H1 (cell line): ENCODE data around the gene SZT2. TPM values are rescaled to one million over a fixed set of nuclear protein-coding genes. Genes with fewer than 3 reads are reported as not detected.

Experiments used
- CTCF ChIA-PET: fragments of 300-600 bp; sonication (Branson Sonifier 250); formaldehyde crosslinking; loops from one replicate; lab custom pipeline; 2021; ENCODE audit not compliant: partially characterized antibody; lab: Charles Lee
- POLR2A ChIA-PET: fragments of 300-600 bp; sonication (Branson Sonifier 250); formaldehyde crosslinking; loops from one replicate; lab custom pipeline; 2021; ENCODE audit warnings: inconsistent platforms; ENCODE audit not compliant: partially characterized antibody; lab: Charles Lee
- DNase-seq, 2 experiments: peaks; one replicate each; pipeline versions ENCODE4 v3.0.0 to v3.0.0-alpha.2; 2010 to 2022; ENCODE audit warnings: low spot score in 2 of 2, low read depth in 1 of 2, mixed read lengths in 1 of 2
- FAIRE-seq: peaks from 2 replicates; lab custom pipeline; 2011; peaks lifted over from hg19 to GRCh38; lab: Jason Lieb, UNC
- H2AFZ ChIP-seq: 2 replicates; pipeline ENCODE4 v1.8.1; 2012; ENCODE audit warnings: low read length, inconsistent platforms
- H2AK5ac ChIP-seq: 2 replicates; pipeline ENCODE4 v1.6.1; 2013; ENCODE audit warnings: low read depth, low read length
- H2BK120ac ChIP-seq: replicated peaks from 2 replicates; pipeline ENCODE3; 2013; ENCODE audit warnings: low read depth, low read length, inconsistent platforms
- H2BK12ac ChIP-seq: 2 replicates; pipeline ENCODE4 v1.6.1; 2013; ENCODE audit warnings: low read depth, low read length
- H2BK15ac ChIP-seq: 2 replicates; pipeline ENCODE4 v1.6.1; 2013; ENCODE audit warnings: low read length
- H2BK20ac ChIP-seq: 2 replicates; pipeline ENCODE4 v1.6.1; 2013; ENCODE audit warnings: low read length
- H2BK5ac ChIP-seq: 2 replicates; pipeline ENCODE4 v1.6.1; 2013; ENCODE audit warnings: low read depth, low read length
- H3K14ac ChIP-seq: 2 replicates; pipeline ENCODE4 v1.6.1; 2013; ENCODE audit warnings: inconsistent platforms; ENCODE audit not compliant: insufficient read length
- H3K18ac ChIP-seq: 2 replicates; pipeline ENCODE4 v1.6.1; 2013; ENCODE audit warnings: low read length; ENCODE audit errors: extremely low read depth
- H3K23ac ChIP-seq: 2 replicates; pipeline ENCODE4 v1.6.1; 2013; ENCODE audit warnings: inconsistent platforms; ENCODE audit not compliant: insufficient read length
- H3K23me2 ChIP-seq: 2 replicates; pipeline ENCODE4 v1.6.1; 2013; ENCODE audit warnings: low read depth, low read length
- H3K27ac ChIP-seq: 2 replicates; pipeline ENCODE4 v1.6.1; 2011; ENCODE audit warnings: low read depth, low read length, inconsistent platforms
- H3K27me3 ChIP-seq, 4 experiments: replicated peaks in 1 of 4; 1 replicate in 1 of 4; 2 replicates in 3 of 4; pipeline versions ENCODE4 v1.6.1 to v1.8.1; 2011 to 2013; ENCODE audit warnings: low read length in 3 of 4, mild to moderate bottlenecking in 3 of 4, inconsistent platforms in 2 of 4, mixed read lengths in 2 of 4, moderate library complexity in 1 of 4; ENCODE audit not compliant: control insufficient read depth in 3 of 4, insufficient read depth in 3 of 4; ENCODE audit errors: extremely low read depth in 1 of 4
- H3K36me3 ChIP-seq, 4 experiments: 2 replicates each; pipeline versions ENCODE4 v1.6.1 to v1.8.1; 2011 to 2013; ENCODE audit warnings: mild to moderate bottlenecking in 4 of 4, low read length in 3 of 4, moderate library complexity in 2 of 4, control low read depth in 1 of 4, inconsistent platforms in 1 of 4; ENCODE audit not compliant: insufficient read depth in 4 of 4, control insufficient read depth in 2 of 4
- H3K4ac ChIP-seq: replicated peaks from 2 replicates; pipeline ENCODE3; 2013; ENCODE audit warnings: low read length, low read depth, mixed read lengths, inconsistent platforms; ENCODE audit not compliant: insufficient read length
- H3K4me1 ChIP-seq, 4 experiments: replicated peaks in 1 of 4; 1 replicate in 1 of 4; 2 replicates in 3 of 4; pipeline versions ENCODE4 v1.6.1 to v1.8.1; 2011 to 2013; ENCODE audit warnings: low read length in 3 of 4, inconsistent platforms in 2 of 4, mixed read lengths in 1 of 4; ENCODE audit not compliant: insufficient read depth in 4 of 4, control insufficient read depth in 3 of 4
- H3K4me2 ChIP-seq, 2 experiments: 2 replicates each; pipeline versions ENCODE4 v1.6.1 to v1.8.1; 2011 to 2013; ENCODE audit warnings: low read depth in 2 of 2, low read length in 2 of 2, control low read depth in 1 of 2, inconsistent platforms in 1 of 2, mild to moderate bottlenecking in 1 of 2; ENCODE audit not compliant: insufficient read depth in 1 of 2
- H3K4me3 ChIP-seq, 4 experiments: fragments of 200-600, 300-600 bp in 1 of 4; sonication (generic), shearing (Covaris generic), sonication (Bioruptor Twin) in 1 of 4; 2 replicates each; pipeline versions ENCODE4 v1.5.1 to v1.8.1; 2011 to 2016; ENCODE audit warnings: low read length in 4 of 4, low read depth in 3 of 4, control low read depth in 2 of 4, inconsistent platforms in 2 of 4, mild to moderate bottlenecking in 2 of 4, mixed read lengths in 1 of 4, moderate library complexity in 1 of 4; ENCODE audit not compliant: insufficient read depth in 2 of 4; ENCODE audit errors: extremely low read depth in 1 of 4
- H3K56ac ChIP-seq: replicated peaks from 2 replicates; pipeline ENCODE3; 2013; ENCODE audit warnings: low read depth, mild to moderate bottlenecking, mixed read lengths, low read length, inconsistent platforms; ENCODE audit not compliant: insufficient read length
- H3K79me1 ChIP-seq: 2 replicates; pipeline ENCODE4 v1.6.1; 2013; ENCODE audit warnings: low read depth, low read length, control low read depth
- H3K79me2 ChIP-seq, 2 experiments: 2 replicates each; pipeline versions ENCODE4 v1.6.1 to v1.8.1; 2012 to 2013; ENCODE audit warnings: low read length in 2 of 2, mild to moderate bottlenecking in 2 of 2, inconsistent platforms in 1 of 2; ENCODE audit not compliant: insufficient read depth in 2 of 2, control insufficient read depth in 1 of 2
- H3K9ac ChIP-seq, 4 experiments: replicated peaks in 1 of 4; 1 replicate in 1 of 4; 2 replicates in 3 of 4; pipeline versions ENCODE4 v1.6.1 to v1.8.1; 2011 to 2013; ENCODE audit warnings: low read depth in 3 of 4, low read length in 3 of 4, control low read depth in 2 of 4, mild to moderate bottlenecking in 2 of 4, moderate library complexity in 2 of 4, inconsistent platforms in 1 of 4; ENCODE audit errors: extremely low read depth in 1 of 4
- H3K9me3 ChIP-seq, 2 experiments: 2 replicates each; pipeline versions ENCODE4 v1.6.1 to v1.8.1; 2012 to 2013; ENCODE audit warnings: mild to moderate bottlenecking in 2 of 2, moderate library complexity in 2 of 2, control low read depth in 1 of 2, inconsistent platforms in 1 of 2, low read depth in 1 of 2, low read length in 1 of 2, mixed read lengths in 1 of 2; ENCODE audit not compliant: insufficient read depth in 2 of 2
- H4K20me1 ChIP-seq, 2 experiments: replicated peaks in 1 of 2; 2 replicates each; pipeline versions ENCODE3 to v1.8.1; 2011 to 2013; ENCODE audit warnings: inconsistent platforms in 2 of 2, low read length in 2 of 2, mild to moderate bottlenecking in 1 of 2; ENCODE audit not compliant: insufficient read depth in 2 of 2, control insufficient read depth in 1 of 2
- H4K5ac ChIP-seq: 2 replicates; pipeline ENCODE4 v1.6.1; 2013; ENCODE audit warnings: low read length, low read depth, mixed read lengths, inconsistent platforms; ENCODE audit not compliant: insufficient read length
- H4K8ac ChIP-seq: 2 replicates; pipeline ENCODE4 v1.8.0; 2013; ENCODE audit warnings: mild to moderate bottlenecking, moderate library complexity, low read length, inconsistent platforms; ENCODE audit not compliant: insufficient read depth; ENCODE audit errors: extremely low read depth
- H4K91ac ChIP-seq: replicated peaks from 2 replicates; pipeline ENCODE3; 2013; ENCODE audit warnings: low read length, mixed read lengths, inconsistent platforms; ENCODE audit not compliant: insufficient read length
- CTBP2 ChIP-seq: IDR thresholded peaks from 2 replicates; pipeline ENCODE4 v1.7.0; 2011; ENCODE audit warnings: borderline replicate concordance, mild to moderate bottlenecking, moderate library complexity, mixed read lengths, low read length; ENCODE audit not compliant: insufficient read depth, insufficient read length
- EGR1 ChIP-seq: IDR thresholded peaks from 2 replicates; pipeline ENCODE4 v1.6.1; 2011; ENCODE audit warnings: low read depth, low read length, borderline replicate concordance
- GTF2F1 ChIP-seq: IDR thresholded peaks from 2 replicates; pipeline ENCODE4 v1.6.1; 2012; ENCODE audit warnings: low read depth, low read length, improper control_type of control experiment, borderline replicate concordance
- HDAC2 ChIP-seq, 2 experiments: fragments of 300-600 bp in 1 of 2; sonication (generic) in 1 of 2; IDR thresholded peaks; 2 replicates each; pipeline ENCODE4 v1.6.1; 2011 to 2012; ENCODE audit warnings: low read depth in 2 of 2, low read length in 2 of 2, mild to moderate bottlenecking in 2 of 2, moderate library complexity in 2 of 2, borderline replicate concordance in 1 of 2, inconsistent platforms in 1 of 2
- RBBP5 ChIP-seq: IDR thresholded peaks from 2 replicates; pipeline ENCODE4 v1.7.1; 2012; ENCODE audit warnings: low read depth, mild to moderate bottlenecking, inconsistent platforms, low read length, moderate library complexity, borderline replicate concordance
- SIX5 ChIP-seq: IDR thresholded peaks from 2 replicates; pipeline ENCODE4 v1.6.1; 2011; ENCODE audit warnings: mild to moderate bottlenecking, low read depth, low read length
- SP4 ChIP-seq: IDR thresholded peaks from 2 replicates; pipeline ENCODE4 v1.6.1; 2012; ENCODE audit warnings: low read length, inconsistent platforms
- WGBS, 2 experiments: shearing (Covaris generic) in 1 of 2; methylation state at CpG; one replicate each; pipeline versions ENCODE4 v1.1.6 to v1.1.7; 2013 to 2015; ENCODE audit warnings: low lambda C conversion rate in 2 of 2, mixed read lengths in 2 of 2, inconsistent platforms in 1 of 2, low coverage in 1 of 2, missing lambda C conversion rate in 1 of 2; ENCODE audit not compliant: insufficient replicate concordance in 2 of 2, insufficient coverage in 1 of 2, insufficient read length in 1 of 2; ENCODE audit errors: extremely low coverage in 1 of 2, missing lambda C conversion rate in 1 of 2; 5-methylcytosine and 5-hydroxymethylcytosine counted together
- polyA plus RNA-seq, 7 experiments: library from polyadenylated mRNA; depleted of rRNA in 3 of 7; stranded (reverse) in 5 of 7; unstranded in 2 of 7; fragments of >200 nt in 5 of 7; fragments of 200-250 nt in 2 of 7; gene quantifications; 1 replicate in 5 of 7; 2 replicates in 1 of 7; 4 replicates in 1 of 7; pipeline versions ENCODE4 v1.2.1 to v1.2.3, GENCODE V29; 2011 to 2013; ENCODE audit warnings: missing spikeins in 2 of 7, mixed read lengths in 2 of 7
- total RNA-seq: library from RNA; stranded (reverse); fragmentation: NEBNext Ultra II Directional; extraction: Animal tissue kit (Norgen Biotek cat#: 25700); gene quantifications from 2 replicates; pipeline ENCODE4 v1.2.1, GENCODE V29; 2021
- TF ChIP-seq, protein P1 (sequence below): IDR thresholded peaks from 2 replicates; pipeline ENCODE4 v1.6.1; 2012; ENCODE audit warnings: low read length, inconsistent platforms

Gene SZT2
- total and polyA plus RNA-seq, 2 of the 8 experiments (the other 6 are each of a cell fraction or from before 2014, with no cell fraction given) = 4.7 to 12.9 TPM

DNA sequence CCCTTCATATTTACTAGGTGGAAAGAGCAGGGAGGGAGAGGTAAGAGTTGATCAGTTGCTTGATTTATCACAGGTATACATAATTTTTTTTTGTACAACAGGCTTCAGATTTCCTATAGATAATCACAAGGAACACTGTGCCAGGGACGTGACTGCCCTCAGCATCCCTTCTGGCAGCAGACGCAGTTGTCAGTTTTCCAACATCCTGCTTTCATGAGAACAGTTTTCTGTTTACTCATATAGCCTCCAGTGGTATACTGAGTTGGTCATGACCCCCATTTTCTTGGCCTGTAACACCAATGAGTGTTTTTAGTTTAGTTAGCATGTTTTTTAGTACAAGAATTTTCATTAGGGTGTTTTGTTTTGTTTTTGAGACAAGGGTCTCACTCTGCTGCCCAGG, 103.1 kb downstream of the SZT2 start:
- no peak overlapping the region; the same call in 1 of the 2 replicates for H4K8ac ChIP-seq
- H2BK120ac ChIP-seq = no peak overlapping the region
- H2AK5ac ChIP-seq = no peak overlapping the region
- H3K4ac ChIP-seq = no peak overlapping the region
- H2BK5ac ChIP-seq = no peak overlapping the region
- no peak overlapping the region for H3K23ac ChIP-seq
- DNase-seq (no peak), FAIRE-seq (no peak)
- H3K4me2 ChIP-seq = no peak overlapping the region
- H3K36me3 ChIP-seq = no peaks in the 10 kb centered on the region
- ChIA-PET POLR2A (interaction anchor here (1.4 kb wide), 1 partner anchor 157 kb away, joined by 4 read pairs; the partner anchor contains the start of gene KDM4A), CTCF (interaction anchor here (1.2 kb wide), 1 partner anchor 14 kb away, joined by 6 read pairs; no protein-coding TSS in a partner anchor)
- H4K20me1 ChIP-seq = no peaks in the 10 kb centered on the region
- H2BK12ac ChIP-seq = no peak overlapping the region
- H3K79me1 ChIP-seq = no peaks in the 10 kb centered on the region
- H3K4me1 ChIP-seq = peaks cover 2 to 10% (median 5%) of the 10 kb centered on the region in 4 experiments; a peak in 6 of 7 replicates
- H4K5ac ChIP-seq = no peak overlapping the region
- no peaks in the 10 kb centered on the region for H3K27me3 ChIP-seq
- H3K27ac ChIP-seq = no peak overlapping the region
- H3K18ac ChIP-seq = no peak overlapping the region
- no peak overlapping the region for H2BK15ac ChIP-seq
- H3K9ac ChIP-seq = no peak overlapping the region
- no peak overlapping the region for H2AFZ ChIP-seq
- H4K91ac ChIP-seq = no peak overlapping the region
- no peak overlapping the region for H3K56ac ChIP-seq
- peaks cover 4 to 5% of the 10 kb centered on the region in 2 experiments; a peak in 1 of 4 replicates for H3K9me3 ChIP-seq
- no peak overlapping the region for H3K4me3 ChIP-seq
- H2BK20ac ChIP-seq = no peak overlapping the region
- peaks cover 2% of the 10 kb centered on the region; the same call in 1 of the 2 replicates for H3K23me2 ChIP-seq
- 100% methylated on average over 2 of the region's 2 CpGs; no CpG with 5 or more reads in 1 of the 2 experiments for WGBS, 2 experiments
- no peak overlapping the region for H3K14ac ChIP-seq
- no peaks in the 10 kb centered on the region for H3K79me2 ChIP-seq
- TF ChIP-seq RBBP5 (no peak), SIX5 (no peak), SP4 (no peak), CTBP2 (no peak), GTF2F1 (no peak), EGR1 (no peak), HDAC2 (IDR thresholded peaks at IDR 0.05; ENCODE audit: borderline replicate concordance in 1 of 2, low read depth in 2 of 2, low read length in 2 of 2) (no peak)
- TF ChIP-seq, protein P1, sequence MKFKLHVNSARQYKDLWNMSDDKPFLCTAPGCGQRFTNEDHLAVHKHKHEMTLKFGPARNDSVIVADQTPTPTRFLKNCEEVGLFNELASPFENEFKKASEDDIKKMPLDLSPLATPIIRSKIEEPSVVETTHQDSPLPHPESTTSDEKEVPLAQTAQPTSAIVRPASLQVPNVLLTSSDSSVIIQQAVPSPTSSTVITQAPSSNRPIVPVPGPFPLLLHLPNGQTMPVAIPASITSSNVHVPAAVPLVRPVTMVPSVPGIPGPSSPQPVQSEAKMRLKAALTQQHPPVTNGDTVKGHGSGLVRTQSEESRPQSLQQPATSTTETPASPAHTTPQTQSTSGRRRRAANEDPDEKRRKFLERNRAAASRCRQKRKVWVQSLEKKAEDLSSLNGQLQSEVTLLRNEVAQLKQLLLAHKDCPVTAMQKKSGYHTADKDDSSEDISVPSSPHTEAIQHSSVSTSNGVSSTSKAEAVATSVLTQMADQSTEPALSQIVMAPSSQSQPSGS = no peak
